IPS-18c (cell line): ENCODE data around the gene SLC30A2.

Experiments
- H3K4me3 ChIP-seq: 2 replicates; pipeline ENCODE4 v1.7.0; 2013; ENCODE audit warnings: low read depth, mild to moderate bottlenecking, low read length, moderate library complexity; ENCODE audit not compliant: insufficient read depth
- H3K9me3 ChIP-seq: one replicate; pipeline ENCODE4 v1.6.1; 2013; ENCODE audit warnings: mild to moderate bottlenecking, low read length, moderate library complexity; ENCODE audit not compliant: control insufficient read depth, insufficient read depth

The SLC30A2 gene

GRCh38 chr1:26049531-26050247, 3.8 kb upstream of the SLC30A2 start:
- no peaks in the 10 kb centered on the region for H3K9me3 ChIP-seq

GRCh38 chr1:26047278-26047874, 1.5 kb upstream of the SLC30A2 start:
- no peaks in the 10 kb centered on the region for H3K9me3 ChIP-seq
- no peak overlapping the region for H3K4me3 ChIP-seq

More at GRCh38 chr1:26049531-26050247, 3.8 kb upstream of the SLC30A2 start:
- no peak overlapping the region for H3K4me3 ChIP-seq

DNA sequence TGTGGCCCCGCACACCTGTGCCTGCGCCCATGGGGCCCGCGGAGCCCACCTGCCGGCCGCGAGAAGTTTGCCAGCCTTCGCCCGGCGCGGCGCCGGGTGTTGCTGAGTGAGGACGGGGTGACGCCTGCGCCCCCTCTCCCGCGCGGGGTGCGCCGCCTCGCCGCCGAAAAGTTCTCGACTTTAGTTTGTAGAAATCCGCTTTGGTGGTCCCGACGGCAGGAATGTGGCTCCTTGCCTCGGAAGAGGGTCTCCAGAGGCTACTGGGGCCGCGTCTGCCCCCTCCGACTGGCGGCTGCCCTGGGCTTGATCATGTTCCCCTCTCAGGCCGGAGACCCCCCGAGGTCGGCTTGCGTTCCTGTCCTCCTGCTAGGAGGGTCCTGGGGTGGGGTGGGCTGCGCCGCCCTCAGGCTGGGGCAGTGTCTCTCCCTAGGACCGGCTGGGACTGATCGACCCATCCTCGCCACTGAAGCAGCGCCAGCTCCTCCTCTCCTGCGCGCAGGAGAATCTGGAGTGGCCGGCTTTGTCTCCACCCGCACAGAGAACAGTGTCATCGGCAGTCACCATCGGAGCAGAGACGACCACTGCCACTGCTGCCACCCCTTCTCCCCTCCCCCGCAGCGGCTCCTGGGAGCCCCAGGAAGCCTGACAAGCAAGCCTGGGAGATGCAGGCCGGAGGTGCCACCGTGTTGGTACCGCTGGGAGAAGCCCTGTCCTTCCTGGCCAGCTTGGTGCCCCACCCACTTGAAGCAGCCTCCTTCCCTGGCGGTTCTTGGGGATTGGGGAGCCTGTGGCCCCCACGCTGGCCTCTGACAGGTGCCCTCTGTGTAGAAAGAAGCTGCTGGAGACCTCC, 553 bp upstream of the SLC30A2 start:
- no peaks in the 10 kb centered on the region for H3K9me3 ChIP-seq
- H3K4me3 ChIP-seq, result peak overlapping the region; percentile 49

DNA sequence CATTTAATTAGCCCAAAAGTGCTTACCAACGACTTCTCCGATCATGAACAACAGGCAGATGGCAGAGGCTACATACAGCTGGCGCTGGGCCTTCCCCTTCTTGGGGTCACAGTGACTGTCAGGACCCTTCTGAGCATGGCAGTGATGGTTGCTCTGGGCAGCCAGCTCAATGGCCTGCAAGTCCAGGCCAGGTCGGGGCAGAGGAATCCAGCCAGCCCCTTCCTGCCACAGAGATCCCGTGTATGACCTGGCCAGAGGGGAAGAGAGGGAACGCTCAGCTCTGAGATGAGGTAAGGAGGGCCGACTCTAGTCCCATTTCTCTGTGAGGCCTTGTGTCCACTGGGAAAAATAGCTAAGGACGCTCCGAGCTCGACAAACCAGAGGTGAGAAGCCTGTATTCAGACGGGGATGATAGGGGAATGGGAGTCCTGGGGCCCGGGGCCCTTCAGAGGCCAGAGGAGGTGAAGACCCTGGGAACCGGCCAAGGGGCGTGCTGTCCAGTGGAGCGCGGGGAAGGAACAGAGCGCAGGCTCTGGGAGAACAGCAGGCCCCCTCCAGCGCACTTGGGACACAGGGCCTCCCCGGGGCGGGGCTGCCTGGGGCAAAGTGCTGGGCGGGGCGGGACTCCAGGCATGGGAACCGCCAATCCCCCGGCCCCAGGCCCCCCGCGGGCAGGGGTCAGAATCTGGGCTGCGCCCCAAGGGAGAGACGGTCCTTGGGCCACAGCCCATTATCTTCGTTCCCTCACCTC, 772 bp downstream of the SLC30A2 start:
- peak overlapping the region; percentile 49 for H3K4me3 ChIP-seq
- no peaks in the 10 kb centered on the region for H3K9me3 ChIP-seq

GRCh38 chr1:26044414-26044813, 1.5 kb downstream of the SLC30A2 start:
- Histone ChIP-seq H3K9me3 (no peaks in the 10 kb centered on the region), H3K4me3 (no peak overlapping the region)

DNA sequence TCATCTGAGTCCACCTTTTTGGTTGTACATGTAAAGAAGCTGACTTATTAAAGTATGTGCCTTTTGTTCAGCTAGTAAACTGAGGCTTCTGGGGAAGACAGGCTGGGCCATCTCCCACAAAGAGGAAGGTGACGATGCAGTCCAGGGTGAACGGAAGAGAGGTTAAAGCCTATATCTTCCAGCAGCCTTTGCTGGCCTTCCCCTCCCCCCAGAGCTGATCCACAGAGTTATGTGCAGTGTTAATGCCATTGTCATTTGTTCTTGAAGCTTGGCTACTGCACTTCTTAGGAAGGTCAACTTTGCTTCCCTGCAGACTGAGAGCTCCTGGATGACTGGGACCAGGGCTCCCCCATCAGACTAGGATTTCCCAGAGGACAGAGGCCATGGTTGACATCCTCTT, 2.2 kb downstream of the SLC30A2 start:
- no peak overlapping the region for H3K4me3 ChIP-seq
- H3K9me3 ChIP-seq, result no peaks in the 10 kb centered on the region

DNA sequence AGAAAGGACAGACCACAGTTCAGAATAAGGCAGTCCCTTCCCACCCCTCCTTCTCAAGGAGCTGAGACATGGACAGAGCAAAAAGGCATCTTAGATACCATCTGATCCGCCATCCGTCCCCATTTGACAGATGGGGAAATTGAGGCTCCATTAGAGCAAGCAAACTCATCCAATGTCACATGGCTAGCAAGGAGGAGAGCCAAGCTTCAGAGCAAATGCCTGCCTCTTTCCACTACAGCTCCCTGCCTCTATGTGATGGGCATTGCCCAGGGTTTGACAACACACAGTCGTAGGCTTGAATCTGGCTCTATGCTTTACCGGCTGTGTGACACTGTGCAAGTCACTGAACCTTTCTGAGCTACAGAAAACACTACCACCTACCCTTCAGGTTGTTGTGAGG, 3.9 kb downstream of the SLC30A2 start:
- Histone ChIP-seq H3K4me3 (no peak overlapping the region), H3K9me3 (no peaks in the 10 kb centered on the region)

DNA sequence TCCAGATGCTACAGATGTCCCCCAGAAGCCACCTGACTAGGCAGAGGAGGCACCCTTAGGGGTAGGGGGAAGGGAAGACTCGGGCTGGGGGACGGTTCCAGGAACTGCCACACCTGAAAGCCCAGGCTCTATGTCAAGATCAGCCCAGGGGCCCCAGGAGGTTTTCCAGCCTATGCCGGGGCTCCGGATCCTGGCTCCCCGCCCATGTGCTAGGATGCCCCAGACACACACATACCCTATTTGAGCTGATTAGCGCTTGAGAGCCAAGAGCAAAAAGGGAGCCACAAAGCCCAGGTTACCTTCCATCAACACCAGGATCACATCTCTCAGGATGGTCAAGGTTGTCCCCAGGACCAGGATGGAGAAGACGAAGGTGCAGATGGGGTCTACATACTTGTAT, 4.5 kb downstream of the SLC30A2 start:
- no peak overlapping the region for H3K4me3 ChIP-seq
- H3K9me3 ChIP-seq, result no peaks in the 10 kb centered on the region

DNA sequence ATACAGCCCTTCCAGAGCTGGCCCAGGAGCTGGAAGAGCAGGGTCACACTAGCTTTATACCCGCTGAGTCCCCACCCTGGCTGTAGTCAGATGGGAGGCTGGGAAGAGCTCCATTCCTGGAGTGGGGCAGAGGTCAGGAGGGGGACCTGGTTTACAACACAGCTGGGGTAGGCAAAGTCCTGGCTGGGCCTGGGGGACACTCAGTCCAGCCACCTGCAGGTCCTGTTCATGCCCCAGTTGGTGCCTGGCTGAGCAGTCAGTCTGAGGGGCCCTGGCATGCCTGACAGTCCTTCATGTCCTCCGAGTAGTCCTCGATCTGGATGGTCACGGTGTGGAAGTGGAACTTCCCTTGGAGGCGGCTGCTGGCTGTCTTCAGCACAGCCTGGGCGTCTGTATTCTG, 7.0 kb downstream of the SLC30A2 start:
- H3K4me3 ChIP-seq, result no peak overlapping the region

GRCh38 chr1:26038477-26038876, 7.4 kb downstream of the SLC30A2 start:
- H3K9me3 ChIP-seq, result no peaks in the 10 kb centered on the region
- no peak overlapping the region for H3K4me3 ChIP-seq

More for the DNA sequence above, 7.0 kb downstream of the SLC30A2 start:
- H3K9me3 ChIP-seq, result no peaks in the 10 kb centered on the region

GRCh38 chr1:26037904-26038303, 8.0 kb downstream of the SLC30A2 start:
- Histone ChIP-seq H3K9me3 (no peaks in the 10 kb centered on the region), H3K4me3 (no peak overlapping the region)

GRCh38 chr1:26036756-26037281, 9.1 kb downstream of the SLC30A2 start:
- H3K4me3 ChIP-seq, result no peak overlapping the region
- H3K9me3 ChIP-seq, result no peaks in the 10 kb centered on the region

DNA sequence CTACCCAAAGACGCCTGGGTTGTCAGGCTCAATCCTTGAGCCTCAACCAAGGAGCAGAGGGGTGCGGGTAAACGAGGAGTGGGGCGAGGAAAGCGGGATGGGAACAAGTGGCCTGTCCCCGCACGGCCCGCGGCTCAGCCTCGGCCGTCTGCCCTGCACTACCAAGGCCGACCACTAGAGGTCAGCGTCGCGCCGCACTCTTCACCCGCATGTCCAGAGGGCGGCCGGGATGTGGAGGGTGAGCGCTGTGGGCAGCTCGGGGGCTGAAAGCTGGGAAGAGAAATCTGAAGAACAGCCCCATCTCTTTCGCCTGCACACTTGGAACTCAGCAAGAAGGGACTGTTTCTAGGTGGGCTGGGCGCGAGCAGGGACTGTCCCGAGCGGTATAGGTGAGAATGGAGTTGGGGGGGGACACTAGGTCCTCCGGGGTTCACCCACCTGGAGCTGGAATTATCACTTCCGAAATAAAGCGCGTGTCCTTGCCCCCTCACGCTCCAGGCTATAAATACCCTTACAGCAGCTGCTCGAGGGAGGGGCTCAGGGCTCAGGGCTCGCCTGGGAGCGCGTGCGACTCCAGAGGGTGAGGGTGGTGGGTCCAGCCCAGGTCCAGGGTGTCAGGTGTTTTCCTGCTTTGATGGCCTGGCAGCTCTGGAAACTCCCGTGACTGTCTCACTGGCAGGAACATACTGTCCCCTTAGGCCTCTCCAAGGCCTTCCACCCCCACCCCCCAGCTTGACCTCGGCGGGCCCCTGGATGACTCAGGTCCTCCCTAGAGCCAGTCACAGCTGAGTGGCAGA, 9.8 kb downstream of the SLC30A2 start:
- Histone ChIP-seq H3K9me3 (no peaks in the 10 kb centered on the region), H3K4me3 (peak overlapping the region; percentile 93)

DNA sequence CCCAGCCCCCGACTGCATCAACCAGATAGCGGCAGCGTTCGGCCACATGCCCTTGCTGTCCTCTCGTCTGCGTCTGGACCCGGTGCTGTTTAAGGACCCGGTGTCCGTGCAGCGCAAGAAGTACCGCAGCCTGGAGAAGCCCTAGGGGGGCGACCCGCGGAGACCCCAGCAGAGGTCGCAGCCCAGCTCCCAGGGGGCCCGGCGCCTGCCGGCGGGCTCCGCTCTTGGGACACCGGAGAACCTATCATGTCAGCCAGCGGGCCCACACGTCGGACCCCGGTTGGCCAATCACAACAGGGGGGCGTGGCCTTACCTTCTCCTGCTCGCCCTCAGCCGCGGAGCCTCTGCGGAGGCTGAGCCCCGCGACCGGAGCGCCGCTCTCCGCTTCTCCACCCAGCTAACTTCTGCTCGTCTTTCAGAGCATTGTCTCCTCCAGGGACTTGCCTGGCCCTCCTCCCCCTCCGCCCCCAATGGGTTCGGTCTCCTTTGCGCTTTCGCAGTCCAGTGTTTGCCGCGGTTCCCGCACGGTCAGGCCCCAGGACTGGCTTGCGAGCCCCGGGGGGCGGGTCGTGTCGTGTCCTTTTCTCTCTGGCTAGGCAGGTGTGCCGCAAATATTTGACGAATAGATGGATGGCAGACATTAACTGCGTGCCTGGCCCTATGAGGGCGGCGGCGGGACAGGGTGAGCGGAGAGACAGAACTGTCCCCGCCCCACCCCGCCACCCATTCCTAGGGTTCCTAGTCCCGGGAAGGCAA, 10.5 kb downstream of the SLC30A2 start:
- no peaks in the 10 kb centered on the region for H3K9me3 ChIP-seq
- peak overlapping the region; percentile 93 for H3K4me3 ChIP-seq

- peak overlapping the region; percentile 93 for H3K4me3 ChIP-seq
Observed at GRCh38 chr1:26034504-26035202, 11.3 kb downstream of the SLC30A2 start.

More at GRCh38 chr1:26034504-26035202, 11.3 kb downstream of the SLC30A2 start:
- no peaks in the 10 kb centered on the region for H3K9me3 ChIP-seq
